ENCODE data around the gene RPP30. TPM values are rescaled to one million over a fixed set of nuclear protein-coding genes. Genes with fewer than 3 reads are reported as not detected.

The RPP30 gene
- total RNA-seq, 1 donor from 2014 or later = 42.3 TPM

- H3K4me3 ChIP-seq (ENCODE audit: low read length in 3 of 3) = no peak overlapping the region
- H3K9ac ChIP-seq (ENCODE audit: low read depth in 1 of 3, low read length in 3 of 3) = no peak overlapping the region
- H3K36me3 ChIP-seq (ENCODE audit: control insufficient read depth in 3 of 3, insufficient read depth in 3 of 3, low read length in 3 of 3) = no peaks in the 10 kb centered on the region
- H3K27ac ChIP-seq (ENCODE audit: low read depth, low read length) = no peak overlapping the region
- peaks cover 2 to 10% (median 8%) of the 10 kb centered on the region in 3 donors for H3K27me3 ChIP-seq (ENCODE audit: control insufficient read depth in 3 of 3, insufficient read depth in 3 of 3, low read length in 3 of 3)
- peaks cover 0 to 9% (median 6%) of the 10 kb centered on the region in 3 donors for H3K4me1 ChIP-seq (ENCODE audit: control insufficient read depth in 3 of 3, insufficient read depth in 3 of 3, low read length in 3 of 3)
- peaks cover 0 to 3% (median 0%) of the 10 kb centered on the region in 3 donors for H3K9me3 ChIP-seq (ENCODE audit: control insufficient read depth in 3 of 3, low read length in 3 of 3)
Measured at GRCh38 chr10:90849956-90850749, 21.6 kb upstream of the RPP30 start.

DNA sequence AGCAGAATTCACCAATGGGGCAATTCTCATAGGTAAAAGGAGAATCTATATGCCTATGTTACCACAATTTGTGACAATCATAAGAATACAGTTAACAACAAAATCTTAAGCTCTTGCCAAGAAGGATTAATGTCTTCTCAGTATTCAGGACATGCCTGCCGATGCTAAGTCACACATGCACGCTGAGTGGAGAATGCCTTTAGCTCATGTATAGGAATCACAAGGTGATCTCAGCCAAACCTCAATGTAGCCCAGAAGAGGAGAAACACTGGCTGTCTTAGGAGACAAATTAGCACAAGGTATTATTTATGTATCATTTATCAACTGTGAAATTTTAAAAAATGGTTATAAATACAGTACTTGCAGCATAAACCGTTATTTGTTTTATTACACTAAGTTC lies 16.6 kb upstream of the RPP30 start:
- Histone ChIP-seq H3K27ac (ENCODE audit: low read depth, low read length) (no peak overlapping the region), H3K9ac (ENCODE audit: low read depth in 1 of 3, low read length in 3 of 3) (no peak overlapping the region), H3K36me3 (ENCODE audit: control insufficient read depth in 3 of 3, insufficient read depth in 3 of 3, low read length in 3 of 3) (no peaks in the 10 kb centered on the region), H3K27me3 (ENCODE audit: control insufficient read depth in 3 of 3, insufficient read depth in 3 of 3, low read length in 3 of 3) (peaks cover 18 to 36% (median 28%) of the 10 kb centered on the region in 3 donors), H3K4me1 (ENCODE audit: control insufficient read depth in 3 of 3, insufficient read depth in 3 of 3, low read length in 3 of 3) (peaks cover 4 to 7% (median 6%) of the 10 kb centered on the region in 3 donors), H3K9me3 (ENCODE audit: control insufficient read depth in 3 of 3, low read length in 3 of 3) (peaks cover 0 to 3% (median 0%) of the 10 kb centered on the region in 3 donors), H3K4me3 (ENCODE audit: low read length in 3 of 3) (no peak overlapping the region)

- peak overlapping the region in 1 of 3 donors; percentile 23 for H3K4me3 ChIP-seq (ENCODE audit: low read length in 3 of 3)
- H3K9me3 ChIP-seq (ENCODE audit: control insufficient read depth in 3 of 3, low read length in 3 of 3) = no peaks in the 10 kb centered on the region
- H3K9ac ChIP-seq (ENCODE audit: low read depth in 1 of 3, low read length in 3 of 3) = no peak overlapping the region
Measured at GRCh38 chr10:90856261-90856660, 15.5 kb upstream of the RPP30 start.

GRCh38 chr10:90856964-90857634 lies 14.7 kb upstream of the RPP30 start:
- Histone ChIP-seq H3K27ac (ENCODE audit: low read depth, low read length) (no peak overlapping the region), H3K9ac (ENCODE audit: low read depth in 1 of 3, low read length in 3 of 3) (peak overlapping the region in 1 of 3 donors; percentile 67), H3K9me3 (ENCODE audit: control insufficient read depth in 3 of 3, low read length in 3 of 3) (no peaks in the 10 kb centered on the region), H3K27me3 (ENCODE audit: control insufficient read depth in 3 of 3, insufficient read depth in 3 of 3, low read length in 3 of 3) (peaks cover 18 to 36% (median 28%) of the 10 kb centered on the region in 3 donors), H3K36me3 (ENCODE audit: control insufficient read depth in 3 of 3, insufficient read depth in 3 of 3, low read length in 3 of 3) (no peaks in the 10 kb centered on the region), H3K4me1 (ENCODE audit: control insufficient read depth in 3 of 3, insufficient read depth in 3 of 3, low read length in 3 of 3) (peaks cover 4 to 7% (median 6%) of the 10 kb centered on the region in 3 donors), H3K4me3 (ENCODE audit: low read length in 3 of 3) (peak overlapping the region; percentile 68 to 73 (median 68))

More at GRCh38 chr10:90856261-90856660, 15.5 kb upstream of the RPP30 start:
- H3K27ac ChIP-seq (ENCODE audit: low read depth, low read length) = no peak overlapping the region
- H3K4me1 ChIP-seq (ENCODE audit: control insufficient read depth in 3 of 3, insufficient read depth in 3 of 3, low read length in 3 of 3) = peaks cover 4 to 7% (median 6%) of the 10 kb centered on the region in 3 donors
- H3K27me3 ChIP-seq (ENCODE audit: control insufficient read depth in 3 of 3, insufficient read depth in 3 of 3, low read length in 3 of 3) = peaks cover 18 to 36% (median 28%) of the 10 kb centered on the region in 3 donors
- H3K36me3 ChIP-seq (ENCODE audit: control insufficient read depth in 3 of 3, insufficient read depth in 3 of 3, low read length in 3 of 3) = no peaks in the 10 kb centered on the region

DNA sequence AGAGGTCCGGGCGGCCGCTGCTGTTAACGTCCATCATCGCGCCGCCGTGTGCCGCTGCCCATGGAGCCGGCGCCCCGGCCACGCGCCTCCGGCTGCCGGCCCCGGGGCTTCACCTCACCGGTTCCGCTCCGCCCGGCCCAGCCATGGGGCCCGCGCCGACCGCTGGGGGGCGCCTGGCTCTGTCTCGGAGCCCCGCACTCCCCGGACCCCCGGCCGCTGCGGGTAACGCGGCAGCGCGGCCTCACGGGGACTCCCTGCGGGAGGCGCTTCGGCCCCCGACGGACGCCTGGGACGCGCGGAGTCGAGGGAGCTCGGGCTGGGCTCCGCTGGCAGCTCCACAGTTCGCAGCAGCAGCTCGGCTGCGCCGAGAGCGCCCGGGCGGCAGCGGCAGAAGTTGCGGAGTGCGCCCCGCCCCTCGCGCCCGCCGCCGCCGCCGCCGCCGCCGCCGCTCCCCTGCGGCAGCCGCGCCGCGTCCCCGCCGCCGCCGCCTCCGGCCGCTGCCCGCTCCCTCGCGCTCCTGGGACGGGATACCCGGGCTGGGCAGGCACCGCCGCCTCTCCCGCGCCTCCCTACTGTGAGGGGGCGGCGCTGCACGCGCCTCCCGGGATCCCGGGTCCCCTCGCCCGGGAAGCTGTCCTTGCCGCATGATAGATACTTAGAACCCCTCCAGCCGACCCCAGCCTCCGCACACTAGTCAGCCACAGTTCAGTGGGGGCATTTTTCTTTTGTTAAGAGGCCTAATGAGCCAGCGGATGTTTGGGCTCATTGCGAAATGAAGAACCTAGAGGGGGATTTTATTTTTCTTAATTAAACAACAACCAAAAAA lies 13.9 kb upstream of the RPP30 start, which contains the start of gene HTR7:
TSS of gene HTR7 (minus strand) at position 405 of the 826 bp plus-strand sequence. CDS start at position 37, 368 bp downstream.
- Histone ChIP-seq H3K9ac (ENCODE audit: low read depth in 1 of 3, low read length in 3 of 3) (peak within 1 kb of the TSS in 2 of 3 donors; percentile 65 to 73), H3K27ac (ENCODE audit: low read depth, low read length) (no peak within 1 kb of the TSS), H3K4me1 (ENCODE audit: control insufficient read depth in 3 of 3, insufficient read depth in 3 of 3, low read length in 3 of 3) (peaks cover 4 to 7% (median 6%) of the 10 kb centered on the region in 3 donors), H3K9me3 (ENCODE audit: control insufficient read depth in 3 of 3, low read length in 3 of 3) (no peaks in the 10 kb centered on the region), H3K4me3 (ENCODE audit: low read length in 3 of 3) (peak within 1 kb of the TSS; percentile 68 to 73 (median 70)), H3K36me3 (ENCODE audit: control insufficient read depth in 3 of 3, insufficient read depth in 3 of 3, low read length in 3 of 3) (no peaks in the 10 kb centered on the region), H3K27me3 (ENCODE audit: control insufficient read depth in 3 of 3, insufficient read depth in 3 of 3, low read length in 3 of 3) (peaks cover 18 to 36% (median 28%) of the 10 kb centered on the region in 3 donors)

- Histone ChIP-seq H3K9me3 (ENCODE audit: control insufficient read depth in 3 of 3, low read length in 3 of 3) (no peaks in the 10 kb centered on the region), H3K27ac (ENCODE audit: low read depth, low read length) (no peak overlapping the region), H3K9ac (ENCODE audit: low read depth in 1 of 3, low read length in 3 of 3) (peak overlapping the region in 2 of 3 donors; percentile 65 to 73)
Measured at GRCh38 chr10:90858461-90858968, 13.3 kb upstream of the RPP30 start.

DNA sequence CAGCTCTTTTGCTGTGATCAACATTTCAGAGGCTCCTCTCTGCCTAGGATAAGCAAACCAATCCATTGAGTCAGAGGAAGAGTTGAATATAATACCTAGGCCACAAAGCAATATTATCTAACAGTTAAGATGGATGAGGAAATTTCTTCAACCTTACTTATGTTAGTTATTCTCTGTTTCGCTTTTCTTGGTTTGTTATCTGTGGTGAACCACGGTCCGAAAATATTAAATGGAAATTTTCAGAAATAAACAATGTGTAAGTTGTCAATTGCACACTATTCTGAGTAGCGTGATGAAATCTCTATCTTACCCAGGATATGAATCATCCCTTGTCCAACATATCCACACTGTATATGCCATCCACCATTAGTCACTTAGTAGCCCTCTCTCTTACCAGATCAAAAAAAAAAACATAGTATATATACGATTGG lies 12.4 kb upstream of the RPP30 start:
- H3K4me3 ChIP-seq (ENCODE audit: low read length in 3 of 3) = no peak overlapping the region
- peaks cover 4 to 7% (median 6%) of the 10 kb centered on the region in 3 donors for H3K4me1 ChIP-seq (ENCODE audit: control insufficient read depth in 3 of 3, insufficient read depth in 3 of 3, low read length in 3 of 3)
- no peaks in the 10 kb centered on the region for H3K9me3 ChIP-seq (ENCODE audit: control insufficient read depth in 3 of 3, low read length in 3 of 3)
- H3K27me3 ChIP-seq (ENCODE audit: control insufficient read depth in 3 of 3, insufficient read depth in 3 of 3, low read length in 3 of 3) = peaks cover 18 to 29% (median 20%) of the 10 kb centered on the region in 3 donors
- H3K9ac ChIP-seq (ENCODE audit: low read depth in 1 of 3, low read length in 3 of 3) = no peak overlapping the region
- H3K27ac ChIP-seq (ENCODE audit: low read depth, low read length) = no peak overlapping the region
- H3K36me3 ChIP-seq (ENCODE audit: control insufficient read depth in 3 of 3, insufficient read depth in 3 of 3, low read length in 3 of 3) = no peaks in the 10 kb centered on the region

More at GRCh38 chr10:90858461-90858968, 13.3 kb upstream of the RPP30 start:
- Histone ChIP-seq H3K27me3 (ENCODE audit: control insufficient read depth in 3 of 3, insufficient read depth in 3 of 3, low read length in 3 of 3) (peaks cover 18 to 36% (median 28%) of the 10 kb centered on the region in 3 donors), H3K4me1 (ENCODE audit: control insufficient read depth in 3 of 3, insufficient read depth in 3 of 3, low read length in 3 of 3) (peaks cover 4 to 7% (median 6%) of the 10 kb centered on the region in 3 donors), H3K36me3 (ENCODE audit: control insufficient read depth in 3 of 3, insufficient read depth in 3 of 3, low read length in 3 of 3) (no peaks in the 10 kb centered on the region), H3K4me3 (ENCODE audit: low read length in 3 of 3) (peak overlapping the region; percentile 68 to 70 (median 70))

GRCh38 chr10:90860790-90861189 lies 11.0 kb upstream of the RPP30 start:
- Histone ChIP-seq H3K9me3 (ENCODE audit: control insufficient read depth in 3 of 3, low read length in 3 of 3) (no peaks in the 10 kb centered on the region), H3K36me3 (ENCODE audit: control insufficient read depth in 3 of 3, insufficient read depth in 3 of 3, low read length in 3 of 3) (no peaks in the 10 kb centered on the region), H3K4me1 (ENCODE audit: control insufficient read depth in 3 of 3, insufficient read depth in 3 of 3, low read length in 3 of 3) (peaks cover 4 to 7% (median 6%) of the 10 kb centered on the region in 3 donors), H3K27me3 (ENCODE audit: control insufficient read depth in 3 of 3, insufficient read depth in 3 of 3, low read length in 3 of 3) (peaks cover 11 to 20% (median 14%) of the 10 kb centered on the region in 3 donors), H3K4me3 (ENCODE audit: low read length in 3 of 3) (no peak overlapping the region), H3K27ac (ENCODE audit: low read depth, low read length) (no peak overlapping the region), H3K9ac (ENCODE audit: low read depth in 1 of 3, low read length in 3 of 3) (no peak overlapping the region)

DNA sequence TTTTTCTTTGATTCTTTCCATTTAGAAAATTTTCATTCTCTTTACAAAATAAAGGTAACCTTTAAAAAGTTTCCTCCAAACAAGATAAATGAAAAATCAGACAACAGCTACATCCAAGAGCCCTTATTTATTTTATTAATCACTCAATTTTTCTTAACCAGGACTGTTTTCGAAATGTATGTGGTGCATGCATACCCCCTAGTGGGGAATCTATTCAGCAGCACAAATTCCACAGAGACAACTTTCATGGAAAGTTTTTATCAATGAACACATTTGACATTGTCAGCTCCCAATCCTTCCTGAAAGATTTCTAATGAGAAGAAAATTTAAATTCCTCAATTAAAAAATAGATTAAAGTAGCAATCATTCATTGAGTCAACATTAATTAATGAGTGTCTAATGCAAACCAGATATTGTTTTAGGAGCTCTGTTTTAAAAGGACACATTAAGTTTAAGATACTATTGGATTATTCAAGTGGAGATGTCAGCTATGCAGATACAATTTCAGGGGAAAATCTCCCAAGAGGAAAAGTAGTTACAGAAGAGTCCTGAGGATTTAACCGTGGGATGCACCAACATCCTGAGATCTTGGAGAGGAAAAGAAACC lies 8.8 kb upstream of the RPP30 start:
- no peaks in the 10 kb centered on the region for H3K9me3 ChIP-seq (ENCODE audit: control insufficient read depth in 3 of 3, low read length in 3 of 3)
- H3K9ac ChIP-seq (ENCODE audit: low read depth in 1 of 3, low read length in 3 of 3) = no peak overlapping the region
- no peak overlapping the region for H3K4me3 ChIP-seq (ENCODE audit: low read length in 3 of 3)
- H3K4me1 ChIP-seq (ENCODE audit: control insufficient read depth in 3 of 3, insufficient read depth in 3 of 3, low read length in 3 of 3) = peaks cover 0 to 2% (median 0%) of the 10 kb centered on the region in 3 donors
- no peaks in the 10 kb centered on the region for H3K36me3 ChIP-seq (ENCODE audit: control insufficient read depth in 3 of 3, insufficient read depth in 3 of 3, low read length in 3 of 3)
- peaks cover 0 to 5% (median 0%) of the 10 kb centered on the region in 3 donors for H3K27me3 ChIP-seq (ENCODE audit: control insufficient read depth in 3 of 3, insufficient read depth in 3 of 3, low read length in 3 of 3)
- H3K27ac ChIP-seq (ENCODE audit: low read depth, low read length) = no peak overlapping the region

Measured in skeletal muscle tissue (tissue), 4 donors.